ENCODE results near the gene ADARB2.

The ADARB2 gene

DNA sequence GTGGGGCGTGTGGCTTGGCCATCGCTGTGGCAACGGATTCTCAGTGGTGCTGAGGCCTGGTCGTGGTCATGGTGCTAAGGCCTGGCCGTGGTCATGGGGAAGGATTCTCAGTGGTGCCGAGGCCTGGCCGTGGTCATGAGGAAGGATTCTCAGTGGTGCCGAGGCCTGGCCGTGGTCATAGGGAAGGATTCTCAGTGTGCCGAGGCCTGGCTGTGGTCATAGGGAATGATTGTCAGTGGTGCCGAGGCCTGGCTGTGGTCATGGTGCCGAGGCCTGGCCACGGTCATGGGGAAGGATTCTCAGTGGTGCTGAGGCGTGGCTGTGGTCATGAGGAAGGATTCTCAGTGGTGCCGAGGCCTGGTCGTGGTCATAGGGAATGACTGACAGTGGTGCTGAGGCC lies 327.9 kb downstream of the ADARB2 start:
- peaks cover 31% of the 10 kb centered on the region for H3K4me1 ChIP-seq (ENCODE audit: control insufficient read depth, low read length)
- TF ChIP-seq, protein P1, sequence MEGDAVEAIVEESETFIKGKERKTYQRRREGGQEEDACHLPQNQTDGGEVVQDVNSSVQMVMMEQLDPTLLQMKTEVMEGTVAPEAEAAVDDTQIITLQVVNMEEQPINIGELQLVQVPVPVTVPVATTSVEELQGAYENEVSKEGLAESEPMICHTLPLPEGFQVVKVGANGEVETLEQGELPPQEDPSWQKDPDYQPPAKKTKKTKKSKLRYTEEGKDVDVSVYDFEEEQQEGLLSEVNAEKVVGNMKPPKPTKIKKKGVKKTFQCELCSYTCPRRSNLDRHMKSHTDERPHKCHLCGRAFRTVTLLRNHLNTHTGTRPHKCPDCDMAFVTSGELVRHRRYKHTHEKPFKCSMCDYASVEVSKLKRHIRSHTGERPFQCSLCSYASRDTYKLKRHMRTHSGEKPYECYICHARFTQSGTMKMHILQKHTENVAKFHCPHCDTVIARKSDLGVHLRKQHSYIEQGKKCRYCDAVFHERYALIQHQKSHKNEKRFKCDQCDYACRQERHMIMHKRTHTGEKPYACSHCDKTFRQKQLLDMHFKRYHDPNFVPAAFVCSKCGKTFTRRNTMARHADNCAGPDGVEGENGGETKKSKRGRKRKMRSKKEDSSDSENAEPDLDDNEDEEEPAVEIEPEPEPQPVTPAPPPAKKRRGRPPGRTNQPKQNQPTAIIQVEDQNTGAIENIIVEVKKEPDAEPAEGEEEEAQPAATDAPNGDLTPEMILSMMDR (IDR thresholded peaks at IDR 0.05; ENCODE audit: low read depth, low read length, poor library complexity, severe bottlenecking), result no peak
- no peak for TF ChIP-seq EZH2phosphoT487 (IDR thresholded peaks at IDR 0.05; ENCODE audit: borderline replicate concordance, low read length)
- H3K27me3 ChIP-seq (ENCODE audit: control insufficient read depth, low read length), result 0 out of 2 replicates have a peak, but pooled peaks cover 4% of the 10 kb centered on the region
- H3K4me2 ChIP-seq (ENCODE audit: low read length), result no peak overlapping the region
- no peaks in the 10 kb centered on the region for H3K9me3 ChIP-seq (ENCODE audit: control insufficient read depth, insufficient read depth, low read length)
- no peak overlapping the region for H3K4me3 ChIP-seq (ENCODE audit: low read length)
- no peak overlapping the region for H3K27ac ChIP-seq (ENCODE audit: low read depth, low read length)
- H3K79me2 ChIP-seq (ENCODE audit: control insufficient read depth, low read length), result no peaks in the 10 kb centered on the region
- H3K9me2 ChIP-seq (replicated peaks; ENCODE audit: control insufficient read depth, low read length), result no peaks in the 10 kb centered on the region
- H4K20me1 ChIP-seq (ENCODE audit: control insufficient read depth, insufficient read depth, low read depth, low read length), result no peaks in the 10 kb centered on the region
- H3K36me3 ChIP-seq (ENCODE audit: control insufficient read depth, low read length), result no peaks in the 10 kb centered on the region
- peaks cover 14% of the 10 kb centered on the region for H3F3A ChIP-seq (ENCODE audit: control insufficient read depth, insufficient read depth)

- H3K4me3 ChIP-seq (ENCODE audit: low read length), result no peak overlapping the region
- no peaks in the 10 kb centered on the region for H3K36me3 ChIP-seq (ENCODE audit: control insufficient read depth, low read length)
- peaks cover 14% of the 10 kb centered on the region for H3F3A ChIP-seq (ENCODE audit: control insufficient read depth, insufficient read depth)
- H3K9me3 ChIP-seq (ENCODE audit: control insufficient read depth, insufficient read depth, low read length), result no peaks in the 10 kb centered on the region
- H3K4me1 ChIP-seq (ENCODE audit: control insufficient read depth, low read length), result peaks cover 27% of the 10 kb centered on the region
- 0 out of 2 replicates have a peak, but pooled peaks cover 4% of the 10 kb centered on the region for H3K27me3 ChIP-seq (ENCODE audit: control insufficient read depth, low read length)
- no peaks in the 10 kb centered on the region for H3K79me2 ChIP-seq (ENCODE audit: control insufficient read depth, low read length)
- TF ChIP-seq EZH2phosphoT487 (IDR thresholded peaks at IDR 0.05; ENCODE audit: borderline replicate concordance, low read length), result no peak
- TF ChIP-seq, protein P1 (IDR thresholded peaks at IDR 0.05; ENCODE audit: low read depth, low read length, poor library complexity, severe bottlenecking), result no peak
- no peaks in the 10 kb centered on the region for H3K9me2 ChIP-seq (replicated peaks; ENCODE audit: control insufficient read depth, low read length)
- no peak overlapping the region for H3K27ac ChIP-seq (ENCODE audit: low read depth, low read length)
- no peak overlapping the region for H3K4me2 ChIP-seq (ENCODE audit: low read length)
- no peaks in the 10 kb centered on the region for H4K20me1 ChIP-seq (ENCODE audit: control insufficient read depth, insufficient read depth, low read depth, low read length)
These were observed 328.5 kb downstream of the ADARB2 start for GRCh38 chr10:1408651-1409367.

DNA sequence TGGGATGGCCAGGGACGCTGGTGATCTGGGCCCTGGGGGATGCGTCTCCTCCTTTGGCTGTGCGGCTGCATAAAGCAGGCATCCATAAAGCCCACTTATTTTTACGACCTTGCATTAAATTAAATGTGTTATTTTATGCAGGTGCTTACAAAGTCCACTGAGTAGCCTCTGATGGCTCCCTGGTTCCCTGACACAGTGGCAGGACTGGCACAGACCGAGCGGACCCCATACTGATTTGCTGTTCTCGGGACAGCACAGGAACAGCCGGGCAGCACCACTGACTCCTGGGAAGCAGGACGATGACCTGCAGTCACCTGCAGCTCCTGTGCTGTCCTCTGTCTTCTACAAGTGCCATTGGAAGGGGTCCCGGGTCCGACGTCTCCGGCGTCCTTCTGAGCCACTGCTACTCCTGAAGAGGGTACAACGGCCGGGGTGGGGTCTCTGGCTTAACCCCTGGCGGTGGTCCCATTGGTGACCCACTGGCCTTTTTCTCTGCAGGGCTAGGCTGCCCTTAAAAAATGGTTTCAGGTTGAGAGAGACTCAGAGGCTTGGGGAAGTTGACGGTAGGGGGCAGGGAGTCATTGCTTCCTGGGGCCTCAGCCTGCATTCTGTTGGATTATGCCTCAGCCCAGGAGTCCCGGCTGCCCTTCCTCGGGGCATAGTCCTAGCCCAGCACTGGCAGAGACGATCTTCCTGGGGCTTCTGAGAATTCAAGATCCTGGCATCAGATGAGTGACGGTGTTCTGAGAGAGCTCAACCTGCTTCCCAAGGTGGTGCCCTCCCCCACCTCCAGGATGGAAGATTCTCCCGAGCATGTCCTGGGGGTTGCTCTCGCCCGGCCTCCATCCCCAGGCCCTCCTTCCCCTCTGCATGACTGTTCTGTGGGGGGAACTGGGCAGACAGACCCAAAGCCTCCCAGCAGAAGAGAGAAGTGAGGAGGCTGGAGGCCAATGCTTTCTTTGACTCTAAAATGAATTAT lies 330.1 kb downstream of the ADARB2 start:
- Histone ChIP-seq H3K9me2 (replicated peaks; ENCODE audit: control insufficient read depth, low read length) (no peaks in the 10 kb centered on the region), H3K4me3 (ENCODE audit: low read length) (no peak overlapping the region), H3K36me3 (ENCODE audit: control insufficient read depth, low read length) (no peaks in the 10 kb centered on the region), H4K20me1 (ENCODE audit: control insufficient read depth, insufficient read depth, low read depth, low read length) (no peaks in the 10 kb centered on the region), H3K27me3 (ENCODE audit: control insufficient read depth, low read length) (peaks cover 5% of the 10 kb centered on the region; the same call in 1 of the 2 replicates), H3K9me3 (ENCODE audit: control insufficient read depth, insufficient read depth, low read length) (no peaks in the 10 kb centered on the region), H3K27ac (ENCODE audit: low read depth, low read length) (no peak overlapping the region), H3K4me2 (ENCODE audit: low read length) (no peak overlapping the region), H3F3A (ENCODE audit: control insufficient read depth, insufficient read depth) (peaks cover 9% of the 10 kb centered on the region), H3K79me2 (ENCODE audit: control insufficient read depth, low read length) (no peaks in the 10 kb centered on the region), H3K4me1 (ENCODE audit: control insufficient read depth, low read length) (peaks cover 11% of the 10 kb centered on the region)
- TF ChIP-seq, protein P1 (IDR thresholded peaks at IDR 0.05; ENCODE audit: low read depth, low read length, poor library complexity, severe bottlenecking), result no peak
- no peak for TF ChIP-seq EZH2phosphoT487 (IDR thresholded peaks at IDR 0.05; ENCODE audit: borderline replicate concordance, low read length)

All from DOHH2 (cell line).